ENCODE data around the gene CLDN19.

GRCh38 chr1:42750041-42750440, 10.0 kb upstream of the CLDN19 start:
- TF ChIP-seq CTCF (IDR thresholded peaks at IDR 0.05; ENCODE audit: low read depth, low read length, poor library complexity, severe bottlenecking) = no peak
- TF ChIP-seq EZH2phosphoT487 (IDR thresholded peaks at IDR 0.05; ENCODE audit: borderline replicate concordance, low read length) = no peak

All from DOHH2 (cell line).